ENCODE measurements around the gene SRMS. TPM values are rescaled to one million over a fixed set of nuclear protein-coding genes. Genes with fewer than 3 reads are reported as not detected.
A peak's percentile ranks its signal among the peaks of the same experiment; 100 is the strongest.

Gene SRMS
- total and polyA plus RNA-seq, 2 donors from 2014 or later = 0.38 TPM; not detected in 1

- no peak for TF ChIP-seq CTCF (IDR thresholded peaks at IDR 0.05; ENCODE audit: borderline replicate concordance, extremely low read depth, insufficient read depth)
- Histone ChIP-seq H3K9me3 (ENCODE audit: control insufficient read depth in 2 of 3, insufficient read depth in 1 of 3, low read length in 3 of 3) (no peaks in the 10 kb centered on the region), H3K27me3 (ENCODE audit: control insufficient read depth, insufficient read depth, low read length) (no peaks in the 10 kb centered on the region), H3K4me1 (ENCODE audit: control insufficient read depth in 2 of 3, insufficient read depth in 2 of 3, low read depth in 1 of 3, low read length in 3 of 3) (peaks cover 0 to 11% (median 0%) of the 10 kb centered on the region in 3 donors), H3K4me3 (ENCODE audit: low read length in 3 of 3) (no peak overlapping the region), H3K36me3 (ENCODE audit: control insufficient read depth in 2 of 3, insufficient read depth in 3 of 3, low read length in 3 of 3) (peaks cover 0 to 7% (median 0%) of the 10 kb centered on the region in 3 donors), H3K27ac (ENCODE audit: low read depth in 2 of 2, low read length in 2 of 2) (no peak overlapping the region), H3K9ac (ENCODE audit: low read length in 3 of 3) (no peak overlapping the region)
- intact Hi-C loops (cut with DNase I) = no loop called here
- DNase-seq (peak in 1 of 5 donors; percentile 74), FAIRE-seq (no peak)
These were observed 21.6 kb downstream of the SRMS start for GRCh38 chr20:63525971-63526370.

- no peak overlapping the region for H3K4me3 ChIP-seq (ENCODE audit: low read length in 3 of 3)
- peaks cover 0 to 7% (median 0%) of the 10 kb centered on the region in 3 donors for H3K36me3 ChIP-seq (ENCODE audit: control insufficient read depth in 2 of 3, insufficient read depth in 3 of 3, low read length in 3 of 3)
- H3K27ac ChIP-seq (ENCODE audit: low read depth in 2 of 2, low read length in 2 of 2) = no peak overlapping the region
- intact Hi-C loops (cut with DNase I) = no loop called here
- H3K4me1 ChIP-seq (ENCODE audit: control insufficient read depth in 2 of 3, insufficient read depth in 2 of 3, low read depth in 1 of 3, low read length in 3 of 3) = peaks cover 0 to 11% (median 0%) of the 10 kb centered on the region in 3 donors
- DNase-seq (no peak), FAIRE-seq (no peak)
- TF ChIP-seq CTCF (IDR thresholded peaks at IDR 0.05; ENCODE audit: borderline replicate concordance, extremely low read depth, insufficient read depth) = no peak
- H3K9ac ChIP-seq (ENCODE audit: low read length in 3 of 3) = no peak overlapping the region
- no peaks in the 10 kb centered on the region for H3K9me3 ChIP-seq (ENCODE audit: control insufficient read depth in 2 of 3, insufficient read depth in 1 of 3, low read length in 3 of 3)
- H3K27me3 ChIP-seq (ENCODE audit: control insufficient read depth, insufficient read depth, low read length) = no peaks in the 10 kb centered on the region
These were observed 22.4 kb downstream of the SRMS start for GRCh38 chr20:63525185-63525584.

GRCh38 chr20:63522981-63523611, 24.5 kb downstream of the SRMS start:
- intact Hi-C loops (cut with DNase I) = no loop called here
- no peak overlapping the region for H3K27ac ChIP-seq (ENCODE audit: low read depth in 2 of 2, low read length in 2 of 2)
- no peak overlapping the region for H3K4me3 ChIP-seq (ENCODE audit: low read length in 3 of 3)
- no peaks in the 10 kb centered on the region for H3K27me3 ChIP-seq (ENCODE audit: control insufficient read depth, insufficient read depth, low read length)
- DNase-seq (peak in 2 of 5 donors; percentile 64 to 82), FAIRE-seq (no peak)
- H3K9ac ChIP-seq (ENCODE audit: low read length in 3 of 3) = no peak overlapping the region
- H3K36me3 ChIP-seq (ENCODE audit: control insufficient read depth in 2 of 3, insufficient read depth in 3 of 3, low read length in 3 of 3) = peaks cover 0 to 7% (median 0%) of the 10 kb centered on the region in 3 donors
- H3K4me1 ChIP-seq (ENCODE audit: control insufficient read depth in 2 of 3, insufficient read depth in 2 of 3, low read depth in 1 of 3, low read length in 3 of 3) = peaks cover 0 to 11% (median 0%) of the 10 kb centered on the region in 3 donors
- H3K9me3 ChIP-seq (ENCODE audit: control insufficient read depth in 2 of 3, insufficient read depth in 1 of 3, low read length in 3 of 3) = no peaks in the 10 kb centered on the region
- no peak for TF ChIP-seq CTCF (IDR thresholded peaks at IDR 0.05; ENCODE audit: borderline replicate concordance, extremely low read depth, insufficient read depth)
